Pulmonary artery endothelial cell (primary cell): ENCODE measurements around the gene RFT1. TPM values are rescaled to one million over a fixed set of nuclear protein-coding genes. Genes with fewer than 3 reads are reported as not detected.

Source experiments
- DNase-seq: peaks from one replicate; pipeline ENCODE4 v3.0.0-alpha.2; 2011; ENCODE audit warnings: low read depth, low spot score
- total RNA-seq: library from RNA; depleted of rRNA; stranded (reverse); fragments of >200 nt; gene quantifications from 2 replicates; pipeline ENCODE4 v1.2.3, GENCODE V29; 2014

Gene RFT1
- total RNA-seq, 1 donor from 2014 or later = 25.3 TPM

- DNase-seq = no peak
These were observed 38.0 kb downstream of the RFT1 start for GRCh38 chr3:53092216-53092615.

DNA sequence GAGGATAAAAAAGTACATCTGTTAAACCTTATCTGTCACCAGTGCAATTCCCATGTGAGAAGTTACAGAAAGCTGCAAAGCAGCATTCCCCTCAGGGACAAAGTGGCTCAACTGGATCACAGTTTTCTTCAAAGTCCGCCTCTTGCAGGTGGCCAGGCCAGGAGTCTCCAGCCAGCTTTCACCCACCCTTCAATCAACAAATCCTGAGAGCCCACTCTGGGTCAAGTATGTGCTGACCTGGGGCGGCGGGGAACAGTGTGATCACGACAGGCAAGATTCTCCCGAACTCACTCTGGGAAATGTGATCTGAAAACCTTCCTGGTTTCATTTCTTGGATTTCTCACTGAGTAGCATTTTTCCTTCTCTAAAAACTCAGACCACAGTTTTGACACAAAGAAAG lies 39.2 kb downstream of the RFT1 start:
- no peak for DNase-seq

DNA sequence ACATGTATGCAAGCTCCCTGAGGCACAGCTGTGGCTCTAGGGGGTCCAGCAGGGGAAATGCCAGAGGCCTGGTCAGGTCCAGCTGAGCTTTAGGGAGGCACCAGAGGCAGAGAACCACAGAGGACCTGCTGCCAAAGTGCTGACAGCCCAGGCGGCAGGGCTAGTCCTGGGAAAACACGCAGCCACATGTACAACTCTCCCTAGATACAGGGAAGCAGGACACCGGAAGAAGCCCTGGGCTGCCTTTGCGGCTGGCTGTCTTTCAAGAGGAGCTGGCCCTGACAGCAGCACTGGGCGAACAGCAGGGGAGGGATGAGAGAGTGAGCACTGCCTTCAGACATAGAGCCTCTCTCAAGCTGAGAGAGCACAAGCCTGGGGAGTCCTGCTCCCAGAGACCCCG lies 40.7 kb downstream of the RFT1 start:
- DNase-seq = no peak

GRCh38 chr3:53085476-53085875 lies 44.8 kb downstream of the RFT1 start:
- no peak for DNase-seq

DNA sequence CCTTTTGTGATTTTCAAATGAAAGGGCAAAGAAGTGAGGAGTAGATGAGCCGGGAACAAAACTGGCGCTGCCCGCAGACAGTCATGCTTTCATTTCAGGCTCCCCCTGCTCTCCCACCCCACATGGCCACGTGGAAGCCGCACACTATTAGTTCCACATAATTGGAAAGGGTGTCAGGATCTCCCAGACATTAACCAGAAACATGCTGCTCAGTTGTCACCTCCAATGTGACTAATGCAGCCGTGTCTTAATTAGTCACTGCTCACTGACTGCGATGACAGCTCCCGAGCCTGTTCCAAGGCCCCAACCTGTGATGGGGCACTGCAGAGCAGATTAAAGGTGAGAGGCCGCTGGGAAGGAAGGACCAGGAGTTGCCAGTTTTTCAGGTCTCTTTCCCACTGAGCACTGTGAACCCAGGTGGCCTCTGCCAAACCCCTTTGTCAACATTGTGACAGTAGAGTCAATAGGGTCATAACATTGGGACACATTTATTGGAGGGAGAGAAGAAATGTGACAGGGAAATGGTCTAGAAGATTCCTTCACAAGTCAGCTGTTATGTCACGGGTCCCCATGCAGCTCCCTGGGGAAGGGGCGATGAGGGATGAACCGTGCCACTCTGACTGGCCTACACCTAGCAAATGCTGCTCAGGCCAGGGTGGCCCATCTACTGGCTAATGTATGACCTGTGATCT lies 45.8 kb downstream of the RFT1 start:
- no peak for DNase-seq

GRCh38 chr3:53083949-53084309 lies 46.3 kb downstream of the RFT1 start:
- no peak for DNase-seq

- no peak for DNase-seq
These were observed 46.7 kb downstream of the RFT1 start for GRCh38 chr3:53083521-53083920.

GRCh38 chr3:53082736-53083135 lies 47.5 kb downstream of the RFT1 start:
- DNase-seq = no peak

DNA sequence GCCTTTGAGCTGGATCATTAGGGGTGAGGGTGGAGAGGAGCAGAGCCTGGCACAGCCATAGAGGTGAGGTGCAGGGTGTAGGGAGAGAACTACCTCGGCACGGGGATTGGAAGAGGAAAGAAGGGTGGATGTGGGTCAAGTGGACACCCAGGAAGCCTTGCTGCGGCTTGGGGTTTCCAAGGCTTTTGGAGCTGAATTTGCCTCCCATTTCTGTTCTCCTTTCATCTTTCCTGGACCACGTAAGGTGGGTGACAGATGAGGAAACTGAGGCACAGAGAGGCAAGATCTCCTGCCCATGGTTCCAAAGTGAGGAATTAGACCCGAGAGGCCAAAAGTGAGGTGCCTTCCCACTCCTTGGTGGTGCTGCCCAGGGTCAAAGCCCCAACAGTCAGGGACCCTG lies 48.9 kb downstream of the RFT1 start:
- DNase-seq = no peak

DNA sequence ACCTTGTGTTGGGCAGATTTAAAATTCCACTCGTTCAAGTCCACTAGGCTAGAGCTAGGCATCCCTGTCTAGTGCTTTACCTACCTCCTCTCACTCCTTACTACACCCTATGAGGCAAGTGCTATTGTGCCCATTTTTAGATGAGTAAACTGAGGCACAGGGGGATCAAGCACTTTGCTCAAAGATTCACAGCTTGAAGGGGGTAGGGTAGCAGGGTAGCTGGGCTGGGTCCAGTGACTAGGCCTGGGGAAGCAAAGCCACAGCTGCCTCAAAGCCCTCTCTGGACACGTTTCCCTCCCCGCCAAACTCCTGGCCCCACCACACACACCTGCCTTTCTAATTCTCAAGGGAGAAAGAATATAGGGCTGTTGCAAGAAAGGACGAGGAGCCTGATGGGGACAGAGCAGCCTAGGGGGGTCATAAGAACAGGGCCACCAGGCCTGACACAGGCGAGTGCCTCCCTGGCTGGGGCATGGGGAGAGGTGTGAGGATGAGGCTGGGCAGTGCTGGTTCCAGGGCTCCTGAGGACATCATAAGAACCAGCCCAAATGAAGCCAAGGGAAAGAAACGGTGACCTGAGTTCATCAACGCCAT lies 49.5 kb downstream of the RFT1 start:
- no peak for DNase-seq

DNA sequence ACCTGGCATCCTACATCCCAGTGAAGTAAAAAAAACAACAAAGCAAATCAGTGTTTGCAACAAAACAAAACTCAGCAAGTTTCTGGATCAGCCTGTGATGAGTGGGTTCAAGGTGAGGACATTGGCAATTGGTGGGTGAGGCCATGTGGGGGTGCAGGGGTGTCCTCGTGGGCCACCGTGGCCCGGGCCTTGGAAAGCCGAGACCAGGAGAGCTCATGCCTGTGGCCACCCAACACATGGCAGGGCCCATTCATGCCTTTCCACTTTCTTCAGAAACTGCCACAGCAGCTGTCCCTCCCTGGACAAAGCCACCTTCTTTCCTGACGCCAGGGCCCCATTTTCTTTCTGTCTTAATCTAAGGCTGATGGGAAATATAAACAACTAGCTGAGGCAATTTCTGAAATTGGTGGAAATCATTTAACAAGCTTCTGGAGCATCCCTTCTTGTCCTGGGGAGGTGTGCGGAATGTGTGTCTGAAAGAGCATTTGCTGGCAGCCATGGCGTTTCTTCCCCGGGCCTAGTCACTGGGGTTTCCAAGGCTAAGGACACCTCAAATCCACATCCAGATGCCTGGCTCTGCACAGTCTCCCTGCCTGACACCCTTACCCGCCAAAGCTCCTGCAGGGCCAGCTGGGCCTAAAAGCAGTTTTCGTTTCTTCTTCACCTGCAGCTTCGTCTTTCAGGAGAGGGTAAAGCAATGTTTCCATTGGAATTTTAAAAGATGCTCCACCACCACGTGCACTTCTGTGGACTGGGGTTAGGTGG lies 50.3 kb downstream of the RFT1 start:
- DNase-seq = no peak

- no peak for DNase-seq
These were observed 51.1 kb downstream of the RFT1 start for GRCh38 chr3:53079147-53079546.

GRCh38 chr3:53078656-53079055 lies 51.6 kb downstream of the RFT1 start:
- DNase-seq = no peak

- no peak for DNase-seq
These were observed 52.6 kb downstream of the RFT1 start for GRCh38 chr3:53077476-53078220.

DNA sequence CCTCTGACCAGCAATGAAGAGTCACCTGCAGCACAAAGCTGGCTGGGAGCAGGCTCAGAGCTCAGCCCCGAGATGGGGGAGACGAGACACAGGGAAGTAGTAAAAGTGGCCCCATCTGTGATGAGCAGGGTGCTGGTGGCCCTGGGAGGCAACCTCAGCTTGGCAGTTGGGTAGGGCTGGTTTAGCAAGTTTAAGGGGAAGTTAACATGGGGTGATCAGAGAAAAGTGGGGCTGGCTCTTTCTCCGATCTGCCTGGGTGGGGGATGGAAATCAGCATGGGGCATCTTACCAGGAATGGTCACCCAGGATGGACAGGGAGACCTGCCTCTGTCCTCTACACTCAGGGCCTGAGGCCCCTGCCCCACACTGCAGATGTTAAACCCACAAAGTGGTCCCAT lies 54.5 kb downstream of the RFT1 start:
- DNase-seq = no peak

GRCh38 chr3:53074761-53075742 lies 55.2 kb downstream of the RFT1 start:
- no peak for DNase-seq

DNA sequence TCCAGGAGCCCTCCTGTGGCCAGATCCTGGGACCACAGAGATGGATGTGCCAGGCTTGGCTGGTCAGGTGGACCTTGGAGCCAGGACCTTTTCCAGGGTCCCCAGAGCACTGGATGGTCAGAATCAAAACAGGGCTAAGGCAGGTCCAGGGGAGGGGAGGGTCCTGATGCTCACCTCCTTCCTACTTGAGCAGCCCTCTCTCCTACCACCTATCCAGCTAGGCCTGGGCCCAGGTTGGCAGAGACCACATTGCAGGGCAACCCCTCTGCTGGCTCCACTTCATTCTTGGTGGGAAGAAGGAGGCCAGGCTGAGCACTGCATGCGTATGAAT lies 55.9 kb downstream of the RFT1 start:
- no peak for DNase-seq

DNA sequence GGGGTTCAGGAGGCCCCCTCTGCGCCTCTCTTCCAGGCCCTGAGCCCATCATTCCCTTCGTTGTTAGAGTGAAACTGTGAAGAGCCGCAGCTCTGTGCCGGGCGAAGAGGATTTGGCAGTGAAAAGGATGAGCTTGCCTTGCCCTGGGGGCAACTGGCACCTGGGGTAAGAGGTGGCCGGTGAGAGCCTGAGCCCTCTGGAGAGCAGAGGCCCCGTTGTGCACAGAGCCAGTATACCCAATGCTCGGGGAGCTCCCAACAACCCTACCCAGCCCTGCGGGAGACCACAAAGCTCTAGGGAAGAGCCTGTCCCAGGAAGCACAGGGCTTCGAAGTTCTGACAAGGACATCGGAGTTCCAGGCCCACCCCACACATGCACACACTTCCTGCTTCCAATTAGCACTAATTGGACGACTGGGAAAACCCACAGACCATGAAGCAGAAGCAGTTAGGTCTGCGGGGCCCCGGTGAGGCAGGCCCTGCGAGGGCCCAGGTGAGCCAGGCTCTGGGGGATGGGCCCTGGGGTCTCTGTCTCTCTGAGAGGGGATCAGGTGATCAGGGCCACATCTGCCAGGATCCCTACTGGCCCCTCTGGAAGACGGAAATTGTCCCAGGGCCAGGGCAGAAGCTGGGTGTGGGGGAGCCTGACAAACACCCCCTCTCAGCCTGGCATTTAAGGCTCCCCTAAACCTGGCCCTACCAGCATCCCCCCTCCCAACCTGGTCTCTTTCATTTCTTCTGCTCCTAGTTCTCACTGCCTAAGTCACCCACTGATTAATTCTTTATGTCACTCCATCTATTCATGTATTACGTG lies 56.5 kb downstream of the RFT1 start:
- DNase-seq = no peak

GRCh38 chr3:53072653-53073552 lies 57.3 kb downstream of the RFT1 start:
- DNase-seq = peak; percentile 29
